CD4-positive, alpha-beta T cell treated with Interleukin-17A for 1 hour (primary cell): Measurements from ENCODE around the gene NUDCD3.
A peak's percentile ranks its signal among the peaks of the same experiment; 100 is the strongest.

Experiments used
- DNase-seq: peaks from one replicate; pipeline ENCODE4 v3.0.0-alpha.2; 2020

Gene NUDCD3

DNA sequence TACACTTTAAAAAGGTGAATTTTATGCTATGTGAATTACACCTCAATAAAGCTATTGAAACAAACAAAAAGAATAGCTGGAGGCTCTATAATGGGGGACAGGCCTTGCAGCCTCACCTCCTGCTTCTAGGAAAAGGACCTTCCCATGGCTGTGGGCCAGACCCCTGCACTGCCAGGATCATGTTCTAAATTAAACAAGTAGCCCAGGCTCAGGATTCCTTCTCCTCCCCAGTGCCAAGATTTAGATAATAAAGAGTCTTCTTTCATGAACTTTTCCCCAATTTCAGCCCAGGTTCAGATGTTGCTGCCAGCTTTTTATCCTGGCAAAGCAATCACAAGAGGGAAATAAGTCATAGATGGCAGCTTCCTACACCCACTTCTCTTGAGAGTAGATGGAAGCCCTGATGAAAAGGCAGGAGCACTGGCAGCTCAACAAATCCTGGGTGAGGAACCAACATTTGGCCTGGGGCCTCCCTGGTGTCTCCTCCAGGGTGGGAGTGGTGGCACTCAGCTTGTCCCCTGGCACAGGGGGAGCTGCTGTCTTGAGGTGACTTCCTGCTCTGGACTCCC is 142.8 kb downstream of the NUDCD3 start:
- no peak for DNase-seq

DNA sequence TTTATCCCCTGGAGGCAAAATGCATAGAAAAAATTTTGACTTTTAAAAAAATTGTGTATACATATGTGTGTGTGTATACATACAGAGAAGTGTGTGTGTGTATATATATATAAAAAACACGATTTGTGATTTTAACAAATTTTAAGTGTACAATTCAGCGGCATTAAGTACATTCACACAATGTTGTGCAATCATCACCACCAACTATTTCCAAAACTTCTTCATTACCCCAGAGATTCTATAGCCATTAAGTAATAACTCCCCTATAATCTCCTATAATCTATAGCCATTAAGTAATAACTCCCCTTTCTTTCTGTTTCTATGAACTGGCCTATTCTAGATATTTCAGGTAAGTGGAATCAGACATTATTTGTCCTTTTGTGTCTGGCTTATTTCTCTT is 144.4 kb downstream of the NUDCD3 start:
- no peak for DNase-seq

DNA sequence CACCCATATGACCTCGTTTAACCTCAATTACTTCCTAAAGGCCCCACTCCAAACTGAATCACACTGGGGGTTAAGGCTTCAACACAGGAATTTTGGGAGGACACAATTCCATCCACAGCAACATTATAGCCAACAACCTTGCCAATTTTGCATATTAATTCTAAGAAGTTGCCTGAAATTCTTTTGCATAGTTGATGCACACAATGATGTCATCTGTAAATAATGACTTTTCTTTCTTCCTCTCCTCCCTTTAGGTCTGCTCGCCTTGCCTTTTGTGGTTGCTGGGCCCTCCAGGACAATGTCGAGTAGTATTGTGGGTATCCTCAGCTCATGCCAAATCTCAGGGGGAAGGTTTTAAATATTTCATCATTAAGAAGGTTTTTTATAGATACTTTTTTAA is 149.1 kb downstream of the NUDCD3 start:
- no peak for DNase-seq

DNA sequence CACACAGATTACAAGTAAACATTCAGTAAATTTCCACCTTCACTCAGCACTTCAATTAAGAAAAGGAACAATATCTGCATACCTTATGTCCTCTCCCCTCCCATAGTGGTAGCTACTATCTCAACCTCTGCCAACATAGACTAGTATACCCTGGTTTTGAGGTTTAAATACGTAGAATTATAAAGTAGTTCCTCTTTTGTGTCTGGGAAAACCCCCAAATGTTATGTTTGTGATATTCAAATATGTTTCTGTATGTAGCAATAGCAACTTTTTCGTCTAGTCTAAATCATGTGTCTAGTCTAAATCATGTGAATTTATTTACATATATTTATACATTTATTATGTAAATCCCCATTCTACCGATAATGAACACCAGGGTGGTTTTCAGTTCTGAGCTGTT is 151.9 kb downstream of the NUDCD3 start:
- DNase-seq, result peak; percentile 3

DNA sequence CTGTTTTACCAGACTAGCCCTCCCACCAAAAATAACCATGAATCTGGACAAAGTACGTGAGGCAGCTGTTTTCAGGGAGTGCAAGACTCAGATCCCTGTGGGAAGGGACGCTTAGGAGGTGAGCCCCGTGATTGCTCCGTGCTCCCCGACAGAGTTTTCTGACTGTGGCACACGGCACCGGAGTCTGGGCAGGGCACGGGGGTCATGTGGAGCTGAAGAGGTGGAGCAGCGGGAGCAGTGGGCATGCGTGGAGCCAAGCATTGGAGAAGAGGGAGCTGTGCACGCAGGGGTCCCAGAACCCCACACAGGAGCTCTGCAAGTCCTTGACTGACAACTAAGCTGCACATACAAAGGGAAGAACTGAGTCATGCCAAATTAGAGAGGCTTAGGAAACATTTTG is 154.0 kb downstream of the NUDCD3 start:
- no peak for DNase-seq

DNA sequence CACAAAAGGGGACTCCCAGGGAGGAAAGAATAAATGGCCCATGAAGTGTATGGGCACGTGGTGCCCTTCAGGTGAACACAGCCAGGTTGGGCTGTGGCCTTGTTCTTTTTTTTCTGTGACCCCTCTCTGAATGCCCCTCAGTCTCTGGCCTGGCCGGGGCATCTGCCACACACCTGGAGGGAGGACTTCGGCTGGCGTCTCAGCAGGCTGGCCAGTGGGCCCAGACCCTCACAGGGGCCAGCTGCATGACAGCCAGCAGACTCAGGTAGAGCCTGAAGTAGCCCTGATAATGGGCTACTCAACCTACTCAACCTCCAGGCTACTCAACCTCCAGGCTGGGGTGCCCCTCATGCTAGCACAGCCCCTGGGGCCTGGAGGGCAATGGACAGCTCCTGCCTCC is 155.3 kb downstream of the NUDCD3 start:
- no peak for DNase-seq

DNA sequence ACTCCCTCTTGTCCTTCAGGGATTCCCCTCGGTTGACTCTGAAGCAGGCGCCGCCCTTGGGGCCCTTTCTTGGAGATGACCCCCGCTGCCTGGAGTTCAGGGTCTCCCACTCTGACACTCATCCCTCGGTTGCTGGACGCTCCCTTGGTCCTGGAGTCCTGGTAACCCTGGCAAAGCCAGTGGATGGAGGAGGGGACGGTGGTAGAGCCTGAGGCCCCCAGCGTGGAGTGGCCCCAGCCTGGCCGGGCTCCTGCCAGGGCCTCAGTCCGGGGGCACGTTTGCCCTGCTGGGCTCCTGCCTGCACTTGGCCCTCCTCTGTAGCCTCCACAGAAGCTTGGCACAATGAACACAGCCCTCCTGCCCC is 155.7 kb downstream of the NUDCD3 start:
- DNase-seq, result no peak

DNA sequence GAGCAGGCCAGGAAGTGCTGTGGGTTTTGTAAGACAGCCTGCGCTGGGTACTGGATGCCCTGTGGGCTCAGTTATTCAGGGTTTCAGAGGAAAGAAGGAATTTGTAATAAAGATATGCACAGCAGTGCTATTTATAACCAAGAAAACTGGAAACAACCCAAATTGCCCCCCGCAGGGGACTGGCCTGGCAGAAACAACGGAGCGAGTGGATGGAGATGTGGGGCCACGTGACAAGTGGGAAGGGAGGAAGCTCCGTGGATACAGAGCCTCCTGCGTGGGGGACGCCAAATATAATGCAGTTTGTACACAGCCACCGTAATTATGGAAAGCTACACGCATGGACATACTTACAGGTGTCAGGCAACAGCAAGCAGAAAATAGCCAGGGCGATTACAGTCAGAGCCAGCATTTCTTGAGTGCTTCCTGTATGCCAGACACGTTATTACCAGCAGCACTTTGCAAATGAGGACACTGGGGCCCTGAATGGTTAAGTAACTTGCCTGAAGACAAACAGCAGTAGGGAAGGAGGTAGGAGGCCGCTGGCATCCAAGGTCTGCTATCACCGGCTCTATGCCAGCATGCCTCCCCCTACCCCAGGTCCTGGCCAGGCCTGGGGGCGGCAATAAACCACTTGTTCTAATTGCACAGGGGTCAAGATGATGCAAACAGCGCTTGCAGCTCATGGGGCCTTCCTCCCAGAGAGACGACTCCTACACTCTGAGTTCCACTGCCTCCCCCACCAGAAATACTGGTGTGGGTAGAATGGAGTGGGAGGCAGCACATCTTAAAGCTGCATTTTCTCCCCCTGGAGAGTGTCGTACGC is 156.3 kb downstream of the NUDCD3 start:
- no peak for DNase-seq

DNA sequence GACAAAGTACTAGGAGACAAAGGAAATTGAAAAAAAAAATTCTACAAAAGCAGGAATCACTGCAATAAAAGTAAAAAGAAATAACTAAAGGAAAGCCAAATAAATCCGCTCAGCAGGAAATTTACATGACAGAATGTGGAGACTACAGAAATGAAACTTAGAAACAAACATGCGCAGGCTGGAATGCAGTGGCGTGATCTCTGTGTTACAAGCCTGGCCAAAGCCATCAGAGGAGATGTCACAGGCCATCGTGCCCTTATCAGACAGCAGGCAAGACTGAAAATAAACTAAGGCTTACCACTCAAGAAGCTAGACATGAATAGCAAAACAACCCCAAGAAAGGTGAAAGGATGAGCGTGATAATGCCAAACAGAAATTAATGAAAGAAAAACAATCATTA is 158.8 kb downstream of the NUDCD3 start:
- DNase-seq, result no peak

DNA sequence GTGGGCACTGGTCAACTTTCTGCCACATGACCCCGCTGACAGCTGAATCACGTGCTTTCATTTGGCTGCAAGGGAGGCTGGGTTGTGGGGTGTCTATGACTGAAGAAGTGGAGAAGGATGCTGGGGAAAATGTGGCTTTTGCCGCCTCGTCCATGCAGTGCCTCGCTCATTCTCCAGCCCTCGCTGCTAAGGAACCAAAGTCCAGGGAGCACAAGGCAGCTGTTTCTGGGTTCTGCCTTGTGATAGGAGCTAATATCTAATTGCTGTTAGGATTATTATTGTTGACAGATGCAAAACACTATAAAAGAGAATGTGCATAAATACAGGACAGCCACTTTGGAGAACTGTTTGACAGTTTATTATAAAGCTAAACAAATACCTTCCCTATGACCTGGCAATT is 160.1 kb downstream of the NUDCD3 start:
- DNase-seq, result no peak

DNA sequence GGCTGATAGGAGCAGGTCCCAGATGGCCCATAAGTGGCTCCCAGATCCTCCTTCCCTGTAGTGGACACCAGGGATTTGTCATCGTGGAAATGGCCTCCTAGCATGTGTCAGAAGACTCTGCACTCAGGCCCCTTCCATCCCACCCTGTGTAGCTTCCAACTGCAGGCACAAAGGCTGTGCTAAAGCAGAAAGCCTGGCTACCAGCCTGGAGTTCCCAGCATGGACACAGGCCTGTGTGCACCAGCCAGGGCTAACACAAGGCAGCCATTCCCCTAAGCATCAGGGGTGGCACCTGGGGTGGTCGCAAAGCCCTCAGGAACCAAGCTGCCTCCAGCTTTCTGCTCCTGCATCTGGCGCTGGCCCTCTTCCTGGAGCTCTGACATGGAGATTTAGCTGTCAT is 160.6 kb downstream of the NUDCD3 start:
- no peak for DNase-seq
